Effector memory CD4-positive, alpha-beta T cell (primary cell): Measurements from ENCODE around the gene RSRP1.

Experiments
- DNase-seq, 3 donors: peaks; one replicate each; pipeline ENCODE4 v3.0.0-alpha.2; 2020
- H3K27ac ChIP-seq: 2 replicates; pipeline ENCODE4 v1.7.0; 2013; ENCODE audit warnings: mild to moderate bottlenecking, low read length, moderate library complexity; ENCODE audit not compliant: insufficient read depth, poor library complexity, severe bottlenecking
- H3K27me3 ChIP-seq: replicated peaks from 2 replicates; pipeline ENCODE4 v1.7.0; 2013; ENCODE audit warnings: mild to moderate bottlenecking, low read length; ENCODE audit not compliant: insufficient read depth, control insufficient read depth, poor library complexity, severe bottlenecking
- H3K36me3 ChIP-seq: 2 replicates; pipeline ENCODE4 v1.7.0; 2013; ENCODE audit warnings: mild to moderate bottlenecking, low read length, moderate library complexity; ENCODE audit not compliant: control insufficient read depth, insufficient read depth
- H3K4me1 ChIP-seq: 2 replicates; pipeline ENCODE4 v1.7.0; 2013; ENCODE audit warnings: low read length, mild to moderate bottlenecking; ENCODE audit not compliant: control insufficient read depth, insufficient read depth, poor library complexity, severe bottlenecking
- H3K4me3 ChIP-seq: 2 replicates; pipeline ENCODE4 v1.7.0; 2013; ENCODE audit warnings: low read length, low read depth, mild to moderate bottlenecking; ENCODE audit not compliant: insufficient read depth, poor library complexity, severe bottlenecking
- H3K9me3 ChIP-seq: 2 replicates; pipeline ENCODE4 v1.7.0; 2013; ENCODE audit warnings: mild to moderate bottlenecking, low read length, moderate library complexity; ENCODE audit not compliant: control insufficient read depth

Gene RSRP1

GRCh38 chr1:25219661-25220251 is 27.5 kb downstream of the RSRP1 start:
- Histone ChIP-seq H3K4me1 (no peaks in the 10 kb centered on the region), H3K36me3 (peaks cover 41% of the 10 kb centered on the region), H3K4me3 (no peak overlapping the region), H3K27ac (no peak overlapping the region), H3K27me3 (no peaks in the 10 kb centered on the region), H3K9me3 (no peaks in the 10 kb centered on the region)
- DNase-seq = no peak

GRCh38 chr1:25217598-25218232 is 29.5 kb downstream of the RSRP1 start:
- H3K36me3 ChIP-seq = peaks cover 22% of the 10 kb centered on the region
- H3K9me3 ChIP-seq = no peaks in the 10 kb centered on the region
- no peak overlapping the region for H3K4me3 ChIP-seq
- no peak overlapping the region for H3K27ac ChIP-seq
- H3K27me3 ChIP-seq = no peaks in the 10 kb centered on the region
- no peak for DNase-seq
- no peaks in the 10 kb centered on the region for H3K4me1 ChIP-seq

GRCh38 chr1:25217015-25217414 is 30.2 kb downstream of the RSRP1 start:
- Histone ChIP-seq H3K36me3 (peaks cover 15% of the 10 kb centered on the region), H3K27ac (no peak overlapping the region), H3K27me3 (no peaks in the 10 kb centered on the region), H3K4me1 (no peaks in the 10 kb centered on the region), H3K9me3 (no peaks in the 10 kb centered on the region), H3K4me3 (no peak overlapping the region)
- no peak for DNase-seq

- peaks cover 6% of the 10 kb centered on the region for H3K36me3 ChIP-seq
- H3K4me1 ChIP-seq = no peaks in the 10 kb centered on the region
- H3K27me3 ChIP-seq = no peaks in the 10 kb centered on the region
- no peak for DNase-seq
- no peak overlapping the region for H3K4me3 ChIP-seq
- H3K9me3 ChIP-seq = no peaks in the 10 kb centered on the region
- H3K27ac ChIP-seq = no peak overlapping the region
These were observed 31.1 kb downstream of the RSRP1 start for GRCh38 chr1:25216123-25216522.

GRCh38 chr1:25212725-25213124 is 34.5 kb downstream of the RSRP1 start:
- Histone ChIP-seq H3K4me1 (no peaks in the 10 kb centered on the region), H3K9me3 (no peaks in the 10 kb centered on the region), H3K36me3 (no peaks in the 10 kb centered on the region), H3K27ac (no peak overlapping the region), H3K27me3 (no peaks in the 10 kb centered on the region), H3K4me3 (no peak overlapping the region)
- no peak for DNase-seq

GRCh38 chr1:25210728-25211127 is 36.5 kb downstream of the RSRP1 start:
- no peaks in the 10 kb centered on the region for H3K9me3 ChIP-seq
- H3K27me3 ChIP-seq = no peaks in the 10 kb centered on the region
- H3K4me3 ChIP-seq = no peak overlapping the region
- DNase-seq = no peak
- no peaks in the 10 kb centered on the region for H3K4me1 ChIP-seq
- no peaks in the 10 kb centered on the region for H3K36me3 ChIP-seq
- no peak overlapping the region for H3K27ac ChIP-seq

- Histone ChIP-seq H3K36me3 (no peaks in the 10 kb centered on the region), H3K4me1 (no peaks in the 10 kb centered on the region), H3K27ac (no peak overlapping the region), H3K4me3 (no peak overlapping the region), H3K27me3 (no peaks in the 10 kb centered on the region), H3K9me3 (no peaks in the 10 kb centered on the region)
- no peak for DNase-seq
These were observed 37.7 kb downstream of the RSRP1 start for GRCh38 chr1:25209516-25209915.

- no peaks in the 10 kb centered on the region for H3K36me3 ChIP-seq
- H3K4me3 ChIP-seq = no peak overlapping the region
- H3K27ac ChIP-seq = no peak overlapping the region
- DNase-seq = no peak
- H3K27me3 ChIP-seq = no peaks in the 10 kb centered on the region
- no peaks in the 10 kb centered on the region for H3K9me3 ChIP-seq
- no peaks in the 10 kb centered on the region for H3K4me1 ChIP-seq
These were observed 38.6 kb downstream of the RSRP1 start for GRCh38 chr1:25208561-25209222.

GRCh38 chr1:25208092-25208491 is 39.2 kb downstream of the RSRP1 start:
- Histone ChIP-seq H3K36me3 (no peaks in the 10 kb centered on the region), H3K4me3 (no peak overlapping the region), H3K27ac (no peak overlapping the region)

GRCh38 chr1:25206201-25206600 is 41.1 kb downstream of the RSRP1 start:
- no peaks in the 10 kb centered on the region for H3K4me1 ChIP-seq
- no peaks in the 10 kb centered on the region for H3K9me3 ChIP-seq
- no peaks in the 10 kb centered on the region for H3K36me3 ChIP-seq
- no peaks in the 10 kb centered on the region for H3K27me3 ChIP-seq
- no peak for DNase-seq
- no peak overlapping the region for H3K4me3 ChIP-seq
- no peak overlapping the region for H3K27ac ChIP-seq

More at GRCh38 chr1:25208092-25208491, 39.2 kb downstream of the RSRP1 start:
- Histone ChIP-seq H3K27me3 (no peaks in the 10 kb centered on the region), H3K4me1 (no peaks in the 10 kb centered on the region), H3K9me3 (no peaks in the 10 kb centered on the region)
- no peak for DNase-seq
